HG02588 (cell line): ENCODE measurements around the gene TCIRG1.
"Not testable (repeated sequence)": the region's sequence is repeated elsewhere in the genome, so short reads cannot be mapped to it uniquely, and the experiment has no call there.

Experiments
- ATAC-seq: cut with Tn5 transposase; IDR thresholded peaks from one replicate; pipeline ENCODE4 v1.9.1; 2021; ENCODE audit warnings: mild to moderate bottlenecking, moderate library complexity; ENCODE audit not compliant: unreplicated experiment

Gene TCIRG1

GRCh38 chr11:68038718-68039525 is at the start of gene TCIRG1:
Gene TCIRG1 (plus strand): TSS chr11:68039025. CDS start chr11:68041272, 2,247 bp downstream.
- ATAC-seq: peak; percentile 42

GRCh38 chr11:67990546-67991346 is 48.1 kb upstream of the TCIRG1 start:
- not testable (repeated sequence) for ATAC-seq

GRCh38 chr11:67991347-67992121 is 47.3 kb upstream of the TCIRG1 start:
- not testable (repeated sequence) for ATAC-seq

GRCh38 chr11:67993821-67994220 is 45.0 kb upstream of the TCIRG1 start:
- ATAC-seq: not testable (repeated sequence)

GRCh38 chr11:67994387-67994786 is 44.4 kb upstream of the TCIRG1 start:
- not testable (repeated sequence) for ATAC-seq

GRCh38 chr11:67995129-67995528 is 43.7 kb upstream of the TCIRG1 start:
- ATAC-seq: not testable (repeated sequence)

- not testable (repeated sequence) for ATAC-seq
Measured at GRCh38 chr11:67995579-67995978, 43.2 kb upstream of the TCIRG1 start.

GRCh38 chr11:67996051-67996450 is 42.8 kb upstream of the TCIRG1 start:
- ATAC-seq: no peak

GRCh38 chr11:67996622-67997474 is 42.0 kb upstream of the TCIRG1 start:
- ATAC-seq: no peak

GRCh38 chr11:67997475-67997921 is 41.3 kb upstream of the TCIRG1 start:
- no peak for ATAC-seq

- ATAC-seq: no peak
Measured at GRCh38 chr11:67998150-67999045, 40.4 kb upstream of the TCIRG1 start.

- no peak for ATAC-seq
Measured at GRCh38 chr11:67999201-67999629, 39.6 kb upstream of the TCIRG1 start.

- ATAC-seq: no peak
Measured at GRCh38 chr11:67999704-68000103, 39.1 kb upstream of the TCIRG1 start.

GRCh38 chr11:68002575-68002937 is 36.3 kb upstream of the TCIRG1 start:
- no peak for ATAC-seq

GRCh38 chr11:68002938-68003845 is 35.6 kb upstream of the TCIRG1 start:
- peak; percentile 37 for ATAC-seq

GRCh38 chr11:68003846-68004550 is 34.8 kb upstream of the TCIRG1 start, which contains the start of gene UNC93B1:
Gene UNC93B1 (minus strand): TSS chr11:68004097. CDS start chr11:68004043, 54 bp downstream.
- peak; percentile 58 for ATAC-seq
